H1 (cell line): ENCODE results near the gene ADAMTS13. TPM values are rescaled to one million over a fixed set of nuclear protein-coding genes. Genes with fewer than 3 reads are reported as not detected.

Experiments
- CTCF ChIA-PET: fragments of 300-600 bp; sonication (Branson Sonifier 250); formaldehyde crosslinking; loops from one replicate; lab custom pipeline; 2021; ENCODE audit not compliant: partially characterized antibody; lab: Charles Lee
- POLR2A ChIA-PET: fragments of 300-600 bp; sonication (Branson Sonifier 250); formaldehyde crosslinking; loops from one replicate; lab custom pipeline; 2021; ENCODE audit warnings: inconsistent platforms; ENCODE audit not compliant: partially characterized antibody; lab: Charles Lee
- DNase-seq, 2 experiments: peaks; one replicate each; pipeline versions ENCODE4 v3.0.0 to v3.0.0-alpha.2; 2010 to 2022; ENCODE audit warnings: low spot score in 2 of 2, low read depth in 1 of 2, mixed read lengths in 1 of 2
- FAIRE-seq: peaks from 2 replicates; lab custom pipeline; 2011; peaks lifted over from hg19 to GRCh38; lab: Jason Lieb, UNC
- H2AFZ ChIP-seq: 2 replicates; pipeline ENCODE4 v1.8.1; 2012; ENCODE audit warnings: low read length, inconsistent platforms
- H2AK5ac ChIP-seq: 2 replicates; pipeline ENCODE4 v1.6.1; 2013; ENCODE audit warnings: low read depth, low read length
- H2BK120ac ChIP-seq: replicated peaks from 2 replicates; pipeline ENCODE3; 2013; ENCODE audit warnings: low read depth, low read length, inconsistent platforms
- H2BK12ac ChIP-seq: 2 replicates; pipeline ENCODE4 v1.6.1; 2013; ENCODE audit warnings: low read depth, low read length
- H2BK15ac ChIP-seq: 2 replicates; pipeline ENCODE4 v1.6.1; 2013; ENCODE audit warnings: low read length
- H2BK20ac ChIP-seq: 2 replicates; pipeline ENCODE4 v1.6.1; 2013; ENCODE audit warnings: low read length
- H2BK5ac ChIP-seq: 2 replicates; pipeline ENCODE4 v1.6.1; 2013; ENCODE audit warnings: low read depth, low read length
- H3K14ac ChIP-seq: 2 replicates; pipeline ENCODE4 v1.6.1; 2013; ENCODE audit warnings: inconsistent platforms; ENCODE audit not compliant: insufficient read length
- H3K18ac ChIP-seq: 2 replicates; pipeline ENCODE4 v1.6.1; 2013; ENCODE audit warnings: low read length; ENCODE audit errors: extremely low read depth
- H3K23ac ChIP-seq: 2 replicates; pipeline ENCODE4 v1.6.1; 2013; ENCODE audit warnings: inconsistent platforms; ENCODE audit not compliant: insufficient read length
- H3K23me2 ChIP-seq: 2 replicates; pipeline ENCODE4 v1.6.1; 2013; ENCODE audit warnings: low read depth, low read length
- H3K27ac ChIP-seq: 2 replicates; pipeline ENCODE4 v1.6.1; 2011; ENCODE audit warnings: low read depth, low read length, inconsistent platforms
- H3K27me3 ChIP-seq, 4 experiments: replicated peaks in 1 of 4; 1 replicate in 1 of 4; 2 replicates in 3 of 4; pipeline versions ENCODE4 v1.6.1 to v1.8.1; 2011 to 2013; ENCODE audit warnings: low read length in 3 of 4, mild to moderate bottlenecking in 3 of 4, inconsistent platforms in 2 of 4, mixed read lengths in 2 of 4, moderate library complexity in 1 of 4; ENCODE audit not compliant: control insufficient read depth in 3 of 4, insufficient read depth in 3 of 4; ENCODE audit errors: extremely low read depth in 1 of 4
- H3K36me3 ChIP-seq, 4 experiments: 2 replicates each; pipeline versions ENCODE4 v1.6.1 to v1.8.1; 2011 to 2013; ENCODE audit warnings: mild to moderate bottlenecking in 4 of 4, low read length in 3 of 4, moderate library complexity in 2 of 4, control low read depth in 1 of 4, inconsistent platforms in 1 of 4; ENCODE audit not compliant: insufficient read depth in 4 of 4, control insufficient read depth in 2 of 4
- H3K4ac ChIP-seq: replicated peaks from 2 replicates; pipeline ENCODE3; 2013; ENCODE audit warnings: low read length, low read depth, mixed read lengths, inconsistent platforms; ENCODE audit not compliant: insufficient read length
- H3K4me1 ChIP-seq, 4 experiments: replicated peaks in 1 of 4; 1 replicate in 1 of 4; 2 replicates in 3 of 4; pipeline versions ENCODE4 v1.6.1 to v1.8.1; 2011 to 2013; ENCODE audit warnings: low read length in 3 of 4, inconsistent platforms in 2 of 4, mixed read lengths in 1 of 4; ENCODE audit not compliant: insufficient read depth in 4 of 4, control insufficient read depth in 3 of 4
- H3K4me2 ChIP-seq, 2 experiments: 2 replicates each; pipeline versions ENCODE4 v1.6.1 to v1.8.1; 2011 to 2013; ENCODE audit warnings: low read depth in 2 of 2, low read length in 2 of 2, control low read depth in 1 of 2, inconsistent platforms in 1 of 2, mild to moderate bottlenecking in 1 of 2; ENCODE audit not compliant: insufficient read depth in 1 of 2
- H3K4me3 ChIP-seq, 4 experiments: fragments of 200-600, 300-600 bp in 1 of 4; sonication (generic), shearing (Covaris generic), sonication (Bioruptor Twin) in 1 of 4; 2 replicates each; pipeline versions ENCODE4 v1.5.1 to v1.8.1; 2011 to 2016; ENCODE audit warnings: low read length in 4 of 4, low read depth in 3 of 4, control low read depth in 2 of 4, inconsistent platforms in 2 of 4, mild to moderate bottlenecking in 2 of 4, mixed read lengths in 1 of 4, moderate library complexity in 1 of 4; ENCODE audit not compliant: insufficient read depth in 2 of 4; ENCODE audit errors: extremely low read depth in 1 of 4
- H3K56ac ChIP-seq: replicated peaks from 2 replicates; pipeline ENCODE3; 2013; ENCODE audit warnings: low read depth, mild to moderate bottlenecking, mixed read lengths, low read length, inconsistent platforms; ENCODE audit not compliant: insufficient read length
- H3K79me1 ChIP-seq: 2 replicates; pipeline ENCODE4 v1.6.1; 2013; ENCODE audit warnings: low read depth, low read length, control low read depth
- H3K79me2 ChIP-seq, 2 experiments: 2 replicates each; pipeline versions ENCODE4 v1.6.1 to v1.8.1; 2012 to 2013; ENCODE audit warnings: low read length in 2 of 2, mild to moderate bottlenecking in 2 of 2, inconsistent platforms in 1 of 2; ENCODE audit not compliant: insufficient read depth in 2 of 2, control insufficient read depth in 1 of 2
- H3K9ac ChIP-seq, 4 experiments: replicated peaks in 1 of 4; 1 replicate in 1 of 4; 2 replicates in 3 of 4; pipeline versions ENCODE4 v1.6.1 to v1.8.1; 2011 to 2013; ENCODE audit warnings: low read depth in 3 of 4, low read length in 3 of 4, control low read depth in 2 of 4, mild to moderate bottlenecking in 2 of 4, moderate library complexity in 2 of 4, inconsistent platforms in 1 of 4; ENCODE audit errors: extremely low read depth in 1 of 4
- H3K9me3 ChIP-seq, 2 experiments: 2 replicates each; pipeline versions ENCODE4 v1.6.1 to v1.8.1; 2012 to 2013; ENCODE audit warnings: mild to moderate bottlenecking in 2 of 2, moderate library complexity in 2 of 2, control low read depth in 1 of 2, inconsistent platforms in 1 of 2, low read depth in 1 of 2, low read length in 1 of 2, mixed read lengths in 1 of 2; ENCODE audit not compliant: insufficient read depth in 2 of 2
- H4K20me1 ChIP-seq, 2 experiments: replicated peaks in 1 of 2; 2 replicates each; pipeline versions ENCODE3 to v1.8.1; 2011 to 2013; ENCODE audit warnings: inconsistent platforms in 2 of 2, low read length in 2 of 2, mild to moderate bottlenecking in 1 of 2; ENCODE audit not compliant: insufficient read depth in 2 of 2, control insufficient read depth in 1 of 2
- H4K5ac ChIP-seq: 2 replicates; pipeline ENCODE4 v1.6.1; 2013; ENCODE audit warnings: low read length, low read depth, mixed read lengths, inconsistent platforms; ENCODE audit not compliant: insufficient read length
- H4K8ac ChIP-seq: 2 replicates; pipeline ENCODE4 v1.8.0; 2013; ENCODE audit warnings: mild to moderate bottlenecking, moderate library complexity, low read length, inconsistent platforms; ENCODE audit not compliant: insufficient read depth; ENCODE audit errors: extremely low read depth
- H4K91ac ChIP-seq: replicated peaks from 2 replicates; pipeline ENCODE3; 2013; ENCODE audit warnings: low read length, mixed read lengths, inconsistent platforms; ENCODE audit not compliant: insufficient read length
- BCL11A ChIP-seq, 2 experiments: IDR thresholded peaks; one replicate each; pipeline ENCODE4 v1.6.1; 2011; ENCODE audit warnings: low read depth in 2 of 2, low read length in 2 of 2, mild to moderate bottlenecking in 2 of 2
- CTBP2 ChIP-seq: IDR thresholded peaks from 2 replicates; pipeline ENCODE4 v1.7.0; 2011; ENCODE audit warnings: borderline replicate concordance, mild to moderate bottlenecking, moderate library complexity, mixed read lengths, low read length; ENCODE audit not compliant: insufficient read depth, insufficient read length
- NRF1 ChIP-seq: IDR thresholded peaks from 2 replicates; pipeline ENCODE4 v1.6.1; 2011; ENCODE audit warnings: mild to moderate bottlenecking, low read depth, low read length, improper control_type of control experiment
- POLR2A ChIP-seq, 2 experiments: IDR thresholded peaks; 1 replicate in 1 of 2; 2 replicates in 1 of 2; pipeline ENCODE4 v1.6.1; 2011; ENCODE audit warnings: low read depth in 2 of 2, low read length in 2 of 2, mild to moderate bottlenecking in 2 of 2; ENCODE audit errors: control extremely low read depth in 1 of 2
- POU5F1 ChIP-seq: IDR thresholded peaks from 2 replicates; pipeline ENCODE4 v1.6.1; 2011; ENCODE audit warnings: low read depth, mild to moderate bottlenecking, low read length, moderate library complexity
- RFX5 ChIP-seq: IDR thresholded peaks from 2 replicates; pipeline ENCODE4 v1.6.1; 2011; ENCODE audit warnings: low read depth, low read length, improper control_type of control experiment, borderline replicate concordance
- RNF2 ChIP-seq: fragments of 200-900, 300-1000 bp; sonication (generic); IDR thresholded peaks from 2 replicates; pipeline ENCODE4 v1.7.1; 2016; ENCODE audit warnings: borderline replicate concordance, low read depth, mild to moderate bottlenecking, antibody characterized with exemption, low read length; ENCODE audit not compliant: poor library complexity, severe bottlenecking; ENCODE audit errors: missing control alignments
- SIX5 ChIP-seq: IDR thresholded peaks from 2 replicates; pipeline ENCODE4 v1.6.1; 2011; ENCODE audit warnings: mild to moderate bottlenecking, low read depth, low read length
- YY1 ChIP-seq: IDR thresholded peaks from 2 replicates; pipeline ENCODE4 v1.6.1; 2011; ENCODE audit warnings: low read depth, mild to moderate bottlenecking, low read length
- WGBS, 2 experiments: shearing (Covaris generic) in 1 of 2; methylation state at CpG; one replicate each; pipeline versions ENCODE4 v1.1.6 to v1.1.7; 2013 to 2015; ENCODE audit warnings: low lambda C conversion rate in 2 of 2, mixed read lengths in 2 of 2, inconsistent platforms in 1 of 2, low coverage in 1 of 2, missing lambda C conversion rate in 1 of 2; ENCODE audit not compliant: insufficient replicate concordance in 2 of 2, insufficient coverage in 1 of 2, insufficient read length in 1 of 2; ENCODE audit errors: extremely low coverage in 1 of 2, missing lambda C conversion rate in 1 of 2; 5-methylcytosine and 5-hydroxymethylcytosine counted together
- polyA plus RNA-seq, 7 experiments: library from polyadenylated mRNA; depleted of rRNA in 3 of 7; stranded (reverse) in 5 of 7; unstranded in 2 of 7; fragments of >200 nt in 5 of 7; fragments of 200-250 nt in 2 of 7; gene quantifications; 1 replicate in 5 of 7; 2 replicates in 1 of 7; 4 replicates in 1 of 7; pipeline versions ENCODE4 v1.2.1 to v1.2.3, GENCODE V29; 2011 to 2013; ENCODE audit warnings: missing spikeins in 2 of 7, mixed read lengths in 2 of 7
- total RNA-seq: library from RNA; stranded (reverse); fragmentation: NEBNext Ultra II Directional; extraction: Animal tissue kit (Norgen Biotek cat#: 25700); gene quantifications from 2 replicates; pipeline ENCODE4 v1.2.1, GENCODE V29; 2021
- TF ChIP-seq, protein P1 (sequence below): IDR thresholded peaks from 2 replicates; pipeline ENCODE4 v1.6.1; 2012; ENCODE audit warnings: inconsistent platforms
- TF ChIP-seq, protein P2 (sequence below), 3 experiments: IDR thresholded peaks; 1 replicate in 2 of 3; 2 replicates in 1 of 3; pipeline versions ENCODE4 v1.5.1 to v1.6.1; 2011; ENCODE audit warnings: low read length in 3 of 3, mild to moderate bottlenecking in 3 of 3, inconsistent platforms in 2 of 3, low read depth in 1 of 3, moderate library complexity in 1 of 3; ENCODE audit not compliant: insufficient read depth in 1 of 3; ENCODE audit errors: control extremely low read depth in 1 of 3

The ADAMTS13 gene
- total and polyA plus RNA-seq, 2 of the 8 experiments (the other 6 are each of a cell fraction or from before 2014, with no cell fraction given), result 4.4 to 5.8 TPM

DNA sequence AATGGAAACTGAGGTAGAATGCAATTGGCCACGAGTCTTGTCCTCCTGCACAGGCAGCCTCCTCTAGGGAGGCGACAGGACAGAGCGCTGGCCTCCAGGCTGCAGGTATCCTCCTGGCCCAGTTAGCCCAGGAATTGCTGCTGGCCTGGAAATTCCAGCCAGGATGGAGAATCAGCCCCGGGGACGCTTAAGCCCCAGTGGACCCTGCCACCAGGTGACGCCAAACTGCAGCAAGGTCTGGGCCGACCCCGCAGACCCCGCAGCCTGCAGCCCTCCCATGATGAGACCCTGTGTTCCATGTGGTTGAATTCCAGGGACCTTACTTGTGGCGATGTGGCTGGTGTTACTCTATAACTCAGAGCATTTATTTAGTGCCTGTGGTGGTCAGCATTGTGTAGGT, 44.9 kb downstream of the ADAMTS13 start:
- H3K56ac ChIP-seq, result no peak overlapping the region
- H2BK5ac ChIP-seq, result no peak overlapping the region
- peaks cover 0 to 5% of the 10 kb centered on the region in 2 experiments; a peak in 1 of 4 replicates for H3K79me2 ChIP-seq
- no peak overlapping the region for H4K91ac ChIP-seq
- no peak overlapping the region for H3K14ac ChIP-seq
- DNase-seq (no peak), FAIRE-seq (no peak)
- no peak overlapping the region for H3K4me2 ChIP-seq
- H3K9ac ChIP-seq, result no peak overlapping the region
- no peak overlapping the region for H2AK5ac ChIP-seq
- CTCF ChIA-PET, result interaction anchor here (0.6 to 2.4 kb wide), 10 partner anchors 10 to 445 kb away, joined by 3 to 17 read pairs (median 3); partner anchors contain the start of gene SLC2A6
- WGBS, 2 experiments, result 82% methylated on average over 10 of the region's 10 CpGs; no CpG with 5 or more reads in 1 of the 2 experiments
- no peak overlapping the region for H2BK20ac ChIP-seq
- no peaks in the 10 kb centered on the region for H3K23me2 ChIP-seq
- H2BK15ac ChIP-seq, result no peak overlapping the region
- H3K18ac ChIP-seq, result no peak overlapping the region
- no peak overlapping the region for H2BK120ac ChIP-seq
- peaks cover 1 to 24% of the 10 kb centered on the region in 2 experiments for H4K20me1 ChIP-seq
- H3K27ac ChIP-seq, result no peak overlapping the region
- H4K8ac ChIP-seq, result no peak overlapping the region
- H2AFZ ChIP-seq, result no peak overlapping the region
- H4K5ac ChIP-seq, result no peak overlapping the region
- no peak overlapping the region for H3K4ac ChIP-seq
- H3K27me3 ChIP-seq, result no peaks in the 10 kb centered on the region
- H2BK12ac ChIP-seq, result no peak overlapping the region
- no peak overlapping the region for H3K23ac ChIP-seq
- POLR2A ChIA-PET, result interaction anchor here (1.1 to 3.5 kb wide), 4 partner anchors 10 to 116 kb away, joined by 4 to 19 read pairs (median 10); partner anchors contain the start of gene SLC2A6
- peaks cover 0 to 3% (median 0%) of the 10 kb centered on the region in 4 experiments; a peak in 2 of 7 replicates for H3K4me1 ChIP-seq
- no peaks in the 10 kb centered on the region; a peak in 1 of 8 replicates for H3K36me3 ChIP-seq
- no peaks in the 10 kb centered on the region for H3K9me3 ChIP-seq
- H3K79me1 ChIP-seq, result peaks cover 3% of the 10 kb centered on the region
- H3K4me3 ChIP-seq, result no peak overlapping the region
- TF ChIP-seq, protein P1, sequence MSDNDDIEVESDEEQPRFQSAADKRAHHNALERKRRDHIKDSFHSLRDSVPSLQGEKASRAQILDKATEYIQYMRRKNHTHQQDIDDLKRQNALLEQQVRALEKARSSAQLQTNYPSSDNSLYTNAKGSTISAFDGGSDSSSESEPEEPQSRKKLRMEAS, result no peak
- no peak for TF ChIP-seq BCL11A (IDR thresholded peaks at IDR 0.05; ENCODE audit: low read depth in 2 of 2, low read length in 2 of 2)
- no peak for TF ChIP-seq NRF1
- no peak for TF ChIP-seq RFX5
- TF ChIP-seq, protein P2, sequence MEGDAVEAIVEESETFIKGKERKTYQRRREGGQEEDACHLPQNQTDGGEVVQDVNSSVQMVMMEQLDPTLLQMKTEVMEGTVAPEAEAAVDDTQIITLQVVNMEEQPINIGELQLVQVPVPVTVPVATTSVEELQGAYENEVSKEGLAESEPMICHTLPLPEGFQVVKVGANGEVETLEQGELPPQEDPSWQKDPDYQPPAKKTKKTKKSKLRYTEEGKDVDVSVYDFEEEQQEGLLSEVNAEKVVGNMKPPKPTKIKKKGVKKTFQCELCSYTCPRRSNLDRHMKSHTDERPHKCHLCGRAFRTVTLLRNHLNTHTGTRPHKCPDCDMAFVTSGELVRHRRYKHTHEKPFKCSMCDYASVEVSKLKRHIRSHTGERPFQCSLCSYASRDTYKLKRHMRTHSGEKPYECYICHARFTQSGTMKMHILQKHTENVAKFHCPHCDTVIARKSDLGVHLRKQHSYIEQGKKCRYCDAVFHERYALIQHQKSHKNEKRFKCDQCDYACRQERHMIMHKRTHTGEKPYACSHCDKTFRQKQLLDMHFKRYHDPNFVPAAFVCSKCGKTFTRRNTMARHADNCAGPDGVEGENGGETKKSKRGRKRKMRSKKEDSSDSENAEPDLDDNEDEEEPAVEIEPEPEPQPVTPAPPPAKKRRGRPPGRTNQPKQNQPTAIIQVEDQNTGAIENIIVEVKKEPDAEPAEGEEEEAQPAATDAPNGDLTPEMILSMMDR (IDR thresholded peaks at IDR 0.05; ENCODE audit: control extremely low read depth in 1 of 3, insufficient read depth in 1 of 3, low read depth in 1 of 3, low read length in 3 of 3), result peak in 2 of 3 experiments; percentile 33 to 52; a peak in 2 of 4 replicates
- TF ChIP-seq SIX5, result no peak
- TF ChIP-seq YY1, result no peak
- TF ChIP-seq POLR2A (IDR thresholded peaks at IDR 0.05; ENCODE audit: control extremely low read depth in 1 of 2, low read depth in 2 of 2, low read length in 2 of 2), result no peak
- TF ChIP-seq POU5F1, result no peak
- no peak for TF ChIP-seq RNF2
- TF ChIP-seq CTBP2, result no peak
